Mucosa of rectum (tissue), 2 donors: Measurements from ENCODE around the gene TBC1D4.
A peak's percentile ranks its signal among the peaks of the same experiment; 100 is the strongest.

ENCODE experiments used
- H3K27ac ChIP-seq, 2 donors: one replicate each; pipeline ENCODE4 v1.7.0; 2013; ENCODE audit warnings: inconsistent platforms in 2 of 2, low read depth in 2 of 2, low read length in 2 of 2
- H3K27me3 ChIP-seq, 2 donors: one replicate each; pipeline ENCODE4 v1.7.0; 2013; ENCODE audit warnings: low read length in 2 of 2; ENCODE audit not compliant: control insufficient read depth in 2 of 2, insufficient read depth in 2 of 2
- H3K36me3 ChIP-seq, 2 donors: one replicate each; pipeline ENCODE4 v1.7.0; 2013; ENCODE audit warnings: low read length in 2 of 2; ENCODE audit not compliant: control insufficient read depth in 2 of 2, insufficient read depth in 2 of 2
- H3K4me1 ChIP-seq, 2 donors: one replicate each; pipeline ENCODE4 v1.7.0; 2013; ENCODE audit warnings: low read length in 2 of 2, mild to moderate bottlenecking in 1 of 2; ENCODE audit not compliant: control insufficient read depth in 2 of 2, insufficient read depth in 2 of 2
- H3K4me3 ChIP-seq, 2 donors: one replicate each; pipeline ENCODE4 v1.7.0; 2013; ENCODE audit warnings: low read length in 2 of 2
- H3K9ac ChIP-seq, 2 donors: one replicate each; pipeline ENCODE4 v1.7.0; 2013; ENCODE audit warnings: low read length in 2 of 2, low read depth in 1 of 2, mild to moderate bottlenecking in 1 of 2
- H3K9me3 ChIP-seq, 2 donors: one replicate each; pipeline ENCODE4 v1.7.0; 2013; ENCODE audit warnings: low read length in 2 of 2; ENCODE audit not compliant: control insufficient read depth in 2 of 2
- donor health status: healthy.
- donor health status: Normal muscosa, but diverticular disease.

Gene TBC1D4

GRCh38 chr13:75329723-75330122, 152.2 kb downstream of the TBC1D4 start:
- no peak overlapping the region for H3K27ac ChIP-seq
- no peaks in the 10 kb centered on the region for H3K27me3 ChIP-seq
- H3K4me3 ChIP-seq: no peak overlapping the region
- H3K4me1 ChIP-seq: no peaks in the 10 kb centered on the region
- H3K9ac ChIP-seq: no peak overlapping the region
- H3K9me3 ChIP-seq: no peaks in the 10 kb centered on the region
- peaks cover 0 to 6% of the 10 kb centered on the region in 2 donors for H3K36me3 ChIP-seq

GRCh38 chr13:75329097-75329496, 152.9 kb downstream of the TBC1D4 start:
- Histone ChIP-seq H3K4me1 (no peaks in the 10 kb centered on the region), H3K9me3 (no peaks in the 10 kb centered on the region), H3K9ac (no peak overlapping the region), H3K27ac (no peak overlapping the region), H3K4me3 (no peak overlapping the region), H3K36me3 (peaks cover 0 to 6% of the 10 kb centered on the region in 2 donors), H3K27me3 (no peaks in the 10 kb centered on the region)

GRCh38 chr13:75327135-75327510, 154.8 kb downstream of the TBC1D4 start:
- peaks cover 0 to 6% of the 10 kb centered on the region in 2 donors for H3K36me3 ChIP-seq
- no peaks in the 10 kb centered on the region for H3K4me1 ChIP-seq
- H3K4me3 ChIP-seq: no peak overlapping the region
- no peaks in the 10 kb centered on the region for H3K27me3 ChIP-seq
- no peak overlapping the region for H3K9ac ChIP-seq
- no peaks in the 10 kb centered on the region for H3K9me3 ChIP-seq
- H3K27ac ChIP-seq: no peak overlapping the region

GRCh38 chr13:75326173-75327134, 155.5 kb downstream of the TBC1D4 start:
- peak overlapping the region; percentile 30 to 52 for H3K9ac ChIP-seq
- peak overlapping the region; percentile 19 to 60 for H3K4me3 ChIP-seq
- peak overlapping the region; percentile 13 to 62 for H3K27ac ChIP-seq
- no peaks in the 10 kb centered on the region for H3K4me1 ChIP-seq
- peaks cover 0 to 6% of the 10 kb centered on the region in 2 donors for H3K36me3 ChIP-seq
- no peaks in the 10 kb centered on the region for H3K9me3 ChIP-seq
- H3K27me3 ChIP-seq: no peaks in the 10 kb centered on the region

GRCh38 chr13:75325711-75326110, 156.3 kb downstream of the TBC1D4 start:
- H3K36me3 ChIP-seq: peaks cover 0 to 6% of the 10 kb centered on the region in 2 donors

GRCh38 chr13:75324413-75324940, 157.5 kb downstream of the TBC1D4 start:
- H3K27me3 ChIP-seq: no peaks in the 10 kb centered on the region
- H3K36me3 ChIP-seq: peaks cover 0 to 6% of the 10 kb centered on the region in 2 donors
- no peaks in the 10 kb centered on the region for H3K9me3 ChIP-seq
- H3K27ac ChIP-seq: no peak overlapping the region
- H3K9ac ChIP-seq: no peak overlapping the region
- H3K4me3 ChIP-seq: no peak overlapping the region
- no peaks in the 10 kb centered on the region for H3K4me1 ChIP-seq

More at GRCh38 chr13:75325711-75326110, 156.3 kb downstream of the TBC1D4 start:
- Histone ChIP-seq H3K9me3 (no peaks in the 10 kb centered on the region), H3K27ac (peak overlapping the region; percentile 13 to 62), H3K4me3 (peak overlapping the region; percentile 19 to 60), H3K9ac (peak overlapping the region; percentile 30 to 52), H3K4me1 (no peaks in the 10 kb centered on the region), H3K27me3 (no peaks in the 10 kb centered on the region)

GRCh38 chr13:75321084-75321483, 160.9 kb downstream of the TBC1D4 start:
- Histone ChIP-seq H3K9ac (no peak overlapping the region), H3K4me3 (no peak overlapping the region), H3K27me3 (no peaks in the 10 kb centered on the region), H3K27ac (no peak overlapping the region), H3K4me1 (no peaks in the 10 kb centered on the region), H3K9me3 (no peaks in the 10 kb centered on the region), H3K36me3 (peaks cover 0 to 2% of the 10 kb centered on the region in 2 donors)

GRCh38 chr13:75319254-75319653, 162.7 kb downstream of the TBC1D4 start:
- Histone ChIP-seq H3K9me3 (no peaks in the 10 kb centered on the region), H3K4me3 (no peak overlapping the region), H3K36me3 (no peaks in the 10 kb centered on the region), H3K4me1 (no peaks in the 10 kb centered on the region), H3K27ac (no peak overlapping the region), H3K9ac (no peak overlapping the region), H3K27me3 (no peaks in the 10 kb centered on the region)

- no peaks in the 10 kb centered on the region for H3K9me3 ChIP-seq
- H3K27ac ChIP-seq: no peak overlapping the region
- no peak overlapping the region for H3K9ac ChIP-seq
- H3K36me3 ChIP-seq: no peaks in the 10 kb centered on the region
- H3K27me3 ChIP-seq: no peaks in the 10 kb centered on the region
- H3K4me1 ChIP-seq: no peaks in the 10 kb centered on the region
- H3K4me3 ChIP-seq: no peak overlapping the region
Measured at GRCh38 chr13:75318138-75318833, 163.7 kb downstream of the TBC1D4 start.

- no peak overlapping the region for H3K27ac ChIP-seq
- H3K9me3 ChIP-seq: no peaks in the 10 kb centered on the region
- no peaks in the 10 kb centered on the region for H3K27me3 ChIP-seq
- no peaks in the 10 kb centered on the region for H3K4me1 ChIP-seq
- no peaks in the 10 kb centered on the region for H3K36me3 ChIP-seq
- H3K9ac ChIP-seq: no peak overlapping the region
- H3K4me3 ChIP-seq: no peak overlapping the region
Measured at GRCh38 chr13:75316427-75316826, 165.5 kb downstream of the TBC1D4 start.
